BE2C (cell line): ENCODE results near the gene SHFL.
A peak's percentile ranks its signal among the peaks of the same experiment; 100 is the strongest.

Experiments
- DNase-seq: peaks from one replicate; pipeline ENCODE4 v3.0.0-alpha.2; 2020
- H3K27me3 ChIP-seq: fragments of 250-450 bp; sonication (Bioruptor Pico); 2 replicates; pipeline ENCODE4 v1.5.1; 2020; ENCODE audit warnings: mild to moderate bottlenecking
- H3K36me3 ChIP-seq: fragments of 250-450 bp; sonication (Bioruptor Pico); 2 replicates; pipeline ENCODE4 v1.5.1; 2020; ENCODE audit warnings: mild to moderate bottlenecking
- H3K4me1 ChIP-seq: fragments of 250-450 bp; sonication (Bioruptor Pico); 2 replicates; pipeline ENCODE4 v1.5.1; 2020
- H3K4me3 ChIP-seq: 2 replicates; pipeline ENCODE4 v1.5.1; 2011; ENCODE audit warnings: low read depth, low read length
- H3K9me3 ChIP-seq: fragments of 250-450 bp; sonication (Bioruptor Pico); 2 replicates; pipeline ENCODE4 v1.5.1; 2020
- CTCF ChIP-seq: IDR thresholded peaks from 2 replicates; pipeline ENCODE4 v1.5.1; 2012; ENCODE audit warnings: mild to moderate bottlenecking, low read depth, low read length

Gene SHFL

GRCh38 chr19:10095948-10096614 lies 10.0 kb downstream of the SHFL start:
- Histone ChIP-seq H3K9me3 (peaks cover 13% of the 10 kb centered on the region), H3K4me1 (peaks cover 2% of the 10 kb centered on the region; the same call in 1 of the 2 replicates), H3K4me3 (no peak overlapping the region), H3K36me3 (no peaks in the 10 kb centered on the region), H3K27me3 (no peaks in the 10 kb centered on the region)
- TF ChIP-seq CTCF, result no peak
- peak; percentile 94 for DNase-seq

- no peak for DNase-seq
- H3K27me3 ChIP-seq, result no peaks in the 10 kb centered on the region
- no peaks in the 10 kb centered on the region for H3K36me3 ChIP-seq
- peaks cover 2% of the 10 kb centered on the region; the same call in 1 of the 2 replicates for H3K4me1 ChIP-seq
- H3K9me3 ChIP-seq, result peaks cover 13% of the 10 kb centered on the region
- H3K4me3 ChIP-seq, result no peak overlapping the region
- no peak for TF ChIP-seq CTCF
Observed at GRCh38 chr19:10096615-10096963, 10.5 kb downstream of the SHFL start.

- peaks cover 13% of the 10 kb centered on the region for H3K9me3 ChIP-seq
- no peak for DNase-seq
- H3K4me3 ChIP-seq, result no peak overlapping the region
- H3K27me3 ChIP-seq, result no peaks in the 10 kb centered on the region
- TF ChIP-seq CTCF, result no peak
- H3K36me3 ChIP-seq, result no peaks in the 10 kb centered on the region
- H3K4me1 ChIP-seq, result peaks cover 2% of the 10 kb centered on the region; the same call in 1 of the 2 replicates
Observed at GRCh38 chr19:10100163-10100785, 14.2 kb downstream of the SHFL start.

GRCh38 chr19:10102787-10103236 lies 16.7 kb downstream of the SHFL start:
- DNase-seq, result peak; percentile 43
- no peaks in the 10 kb centered on the region for H3K27me3 ChIP-seq
- no peak overlapping the region for H3K4me3 ChIP-seq
- H3K36me3 ChIP-seq, result peaks cover 11% of the 10 kb centered on the region
- TF ChIP-seq CTCF, result no peak
- H3K4me1 ChIP-seq, result 0 out of 2 replicates have a peak, but pooled peaks cover 2% of the 10 kb centered on the region
- no peaks in the 10 kb centered on the region for H3K9me3 ChIP-seq

- Histone ChIP-seq H3K4me3 (no peak overlapping the region), H3K36me3 (peaks cover 22% of the 10 kb centered on the region), H3K4me1 (0 out of 2 replicates have a peak, but pooled peaks cover 3% of the 10 kb centered on the region), H3K27me3 (no peaks in the 10 kb centered on the region), H3K9me3 (no peaks in the 10 kb centered on the region)
- no peak for DNase-seq
- TF ChIP-seq CTCF, result no peak
Observed at GRCh38 chr19:10104130-10104513, 18.0 kb downstream of the SHFL start.
